SU-DHL-6 (cell line): ENCODE results near the gene SYNJ2.

Source experiments
- CTCF ChIP-seq: fragments of 200-600 bp; sonication (generic); IDR thresholded peaks from one replicate; pipeline ENCODE4 v1.5.1; 2017; ENCODE audit warnings: antibody characterized with exemption, mild to moderate bottlenecking, low read length, moderate library complexity; ENCODE audit not compliant: insufficient read depth, poor library complexity, severe bottlenecking
- EZH2phosphoT487 ChIP-seq: fragments of 200-600 bp; sonication (generic), shearing (Covaris generic); conservative IDR thresholded peaks from 2 replicates; pipeline ENCODE4 v1.6.1; 2018; ENCODE audit warnings: mild to moderate bottlenecking, antibody characterized with exemption, low read length, moderate library complexity, mixed read lengths

DNA sequence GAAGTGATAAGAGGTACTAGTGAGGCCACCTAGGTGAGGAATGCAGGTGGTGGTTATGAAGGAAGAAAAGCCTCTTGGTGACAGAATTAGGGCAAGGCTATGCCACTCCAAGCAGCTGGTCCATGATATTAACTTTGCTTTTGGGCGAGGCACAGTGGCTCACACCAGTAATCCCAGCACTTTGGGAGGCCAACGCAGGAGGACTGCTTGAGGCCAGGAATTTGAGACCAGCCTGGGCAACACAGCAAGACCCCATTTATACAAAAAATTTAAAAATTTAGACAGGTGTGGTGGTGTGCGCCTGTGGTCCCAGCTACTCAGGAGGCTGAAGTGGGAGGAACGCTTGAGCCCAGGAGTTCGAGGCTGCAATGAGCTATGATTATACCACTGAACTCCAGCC lies 130.3 kb downstream of the SYNJ2 start:
- TF ChIP-seq CTCF (no peak), EZH2phosphoT487 (no peak)
